HG03520 (cell line): ENCODE measurements around the gene B3GALT5.
"Not testable (repeated sequence)": the region's sequence is repeated elsewhere in the genome, so short reads cannot be mapped to it uniquely, and the experiment has no call there.

ENCODE experiments used
- ATAC-seq: cut with Tn5 transposase; IDR thresholded peaks from one replicate; pipeline ENCODE4 v1.9.1; 2021; ENCODE audit warnings: mild to moderate bottlenecking, moderate library complexity; ENCODE audit not compliant: unreplicated experiment

The B3GALT5 gene

DNA sequence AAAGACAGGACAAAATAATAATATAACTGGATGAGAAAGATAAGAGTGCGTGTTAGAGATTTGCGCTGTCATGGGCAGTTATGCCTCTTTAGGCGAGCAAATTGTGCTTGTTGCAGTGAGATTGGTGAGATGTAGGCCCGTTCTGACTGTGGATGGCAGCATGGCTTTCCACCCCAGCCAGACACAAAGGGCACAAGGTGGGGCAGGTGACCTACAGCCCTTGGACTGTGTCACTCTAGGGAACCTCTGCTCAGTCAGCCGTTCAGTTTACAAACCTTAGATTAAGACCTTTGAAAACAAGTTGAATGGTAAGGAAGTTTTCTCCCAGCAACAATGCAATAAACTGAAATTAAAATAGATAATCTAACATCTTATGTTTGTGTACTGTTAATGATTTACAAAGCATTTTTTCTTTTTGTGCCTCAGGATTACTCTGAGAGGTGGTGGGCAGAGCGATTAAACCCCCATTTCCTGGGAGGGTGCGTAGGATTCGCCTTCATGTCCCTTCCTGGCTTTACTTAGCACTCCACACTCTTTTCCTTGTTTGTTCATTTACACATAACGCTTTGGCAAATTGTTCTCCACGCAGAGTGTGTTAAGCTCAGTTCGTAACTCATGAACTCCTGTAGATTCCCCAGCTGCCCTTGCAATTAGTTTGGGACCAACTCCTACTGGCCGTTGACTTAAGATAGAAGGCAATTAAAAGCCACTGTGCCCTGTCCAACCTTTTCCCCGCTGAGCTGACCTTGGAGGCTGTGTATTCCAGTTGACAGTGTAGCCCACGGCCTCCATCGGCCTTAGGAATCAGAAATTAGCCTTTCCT lies 74.1 kb downstream of the B3GALT5 start:
- ATAC-seq = no peak

DNA sequence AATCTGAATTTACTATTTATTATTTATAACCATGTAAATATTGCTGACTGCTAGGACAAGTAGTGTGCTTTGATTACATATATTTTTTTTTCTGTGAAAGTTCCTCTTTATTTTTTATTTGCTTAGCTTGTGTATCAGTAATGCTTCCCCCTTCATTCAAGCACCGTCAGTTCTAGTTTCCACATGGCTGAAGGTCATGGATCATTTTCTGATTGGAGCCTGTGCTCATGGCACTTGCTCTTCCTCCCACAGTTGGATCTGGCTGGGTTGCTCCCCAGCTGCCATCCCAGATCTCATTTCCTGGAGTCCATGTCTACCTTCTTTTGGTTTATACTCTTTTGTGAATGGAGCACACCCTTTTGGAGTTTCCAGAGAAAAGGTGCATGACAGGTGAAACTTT lies 75.3 kb downstream of the B3GALT5 start:
- ATAC-seq = no peak

DNA sequence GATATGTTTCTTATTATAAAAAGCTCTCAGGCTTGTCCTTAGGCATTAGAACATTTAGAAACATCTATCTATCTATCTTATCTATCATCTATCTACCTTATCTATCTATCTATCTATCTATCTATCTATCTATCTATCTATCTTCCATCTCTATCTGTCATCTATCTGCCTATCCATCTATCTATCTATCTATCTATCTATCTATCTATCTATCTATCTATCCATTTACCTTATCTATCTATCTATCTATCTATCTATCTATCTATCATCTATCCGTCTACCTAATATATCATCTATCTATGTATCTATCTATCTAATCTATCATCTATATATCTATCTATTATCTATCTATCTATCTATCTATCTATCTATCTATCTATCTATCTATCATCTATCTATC lies 77.1 kb downstream of the B3GALT5 start:
- ATAC-seq = not testable (repeated sequence)

DNA sequence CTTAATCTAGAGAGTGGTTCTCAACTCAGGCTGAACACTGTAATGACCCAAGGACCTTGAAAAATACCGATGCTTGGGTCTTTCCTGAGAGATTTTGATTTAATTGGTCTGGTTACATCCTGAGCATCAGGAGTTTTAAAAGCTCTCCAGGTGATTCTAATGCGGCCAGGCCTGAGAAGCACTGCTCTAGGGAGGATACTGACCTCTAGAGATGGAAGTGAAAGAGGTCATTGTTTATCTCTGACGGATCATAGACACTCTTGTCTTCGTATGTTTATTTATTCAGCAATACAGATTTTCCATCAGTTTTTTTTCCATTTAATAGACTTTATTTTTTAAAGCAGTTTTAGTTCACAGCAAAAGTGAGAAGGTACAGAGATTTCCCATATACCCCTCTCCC lies 77.7 kb downstream of the B3GALT5 start:
- no peak for ATAC-seq

DNA sequence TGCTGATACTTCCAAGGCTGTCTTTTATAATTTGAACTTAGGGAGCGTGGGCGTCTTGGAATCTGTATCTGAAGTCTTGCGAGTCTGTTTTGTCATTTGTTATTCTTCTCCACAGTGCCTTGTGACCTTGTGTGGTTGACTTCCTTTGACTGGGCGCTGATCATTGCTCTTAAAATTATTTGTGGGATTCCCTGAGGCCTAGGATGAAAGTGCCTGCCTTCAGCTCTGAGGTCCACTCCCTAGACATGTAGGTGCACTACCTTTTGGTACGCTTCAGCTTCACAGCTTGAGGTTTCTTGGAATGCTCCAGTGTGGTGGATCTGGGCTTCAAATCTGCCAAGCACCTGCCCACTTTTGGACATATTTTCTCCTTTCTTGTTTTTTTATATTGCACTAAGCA lies 82.0 kb downstream of the B3GALT5 start:
- ATAC-seq = no peak

DNA sequence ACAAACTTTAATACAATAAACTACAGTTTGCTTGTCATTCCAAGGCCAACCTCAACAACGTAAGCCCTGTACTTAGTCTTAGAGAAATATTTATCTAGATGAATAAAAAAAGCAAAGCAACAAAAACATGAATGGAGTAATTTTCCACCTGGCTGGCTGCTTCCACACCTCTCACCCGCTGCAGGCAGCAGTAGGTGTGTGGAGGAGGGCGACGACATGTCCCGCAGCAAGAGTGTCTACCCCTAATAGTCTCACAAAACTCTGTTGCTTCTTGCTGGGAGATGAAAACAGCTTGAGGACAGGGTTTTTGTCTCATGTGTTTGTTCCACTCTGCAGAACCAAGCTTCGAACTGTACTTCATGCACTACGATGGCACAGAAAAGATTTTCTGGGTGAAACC lies 83.5 kb downstream of the B3GALT5 start:
- ATAC-seq = no peak

DNA sequence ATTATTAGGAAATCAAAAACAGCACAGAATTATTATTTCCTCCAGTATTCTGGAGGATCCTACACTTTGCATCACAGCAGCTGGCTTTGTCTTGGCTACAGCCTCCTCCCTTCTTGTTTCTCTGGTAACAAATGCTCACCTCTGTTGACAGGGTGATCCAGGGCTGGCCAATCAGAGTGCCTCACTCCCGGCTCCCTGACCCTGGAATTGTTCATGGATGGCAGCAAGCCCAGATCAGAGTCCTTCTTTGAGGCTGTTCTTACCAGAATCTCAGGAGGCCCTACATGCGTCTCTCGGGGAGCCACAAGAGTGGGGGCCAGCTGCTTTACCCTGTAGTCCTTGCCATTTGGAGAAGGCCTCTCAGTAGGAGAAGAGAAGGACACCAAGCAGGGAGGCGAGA lies 83.9 kb downstream of the B3GALT5 start:
- ATAC-seq = no peak

DNA sequence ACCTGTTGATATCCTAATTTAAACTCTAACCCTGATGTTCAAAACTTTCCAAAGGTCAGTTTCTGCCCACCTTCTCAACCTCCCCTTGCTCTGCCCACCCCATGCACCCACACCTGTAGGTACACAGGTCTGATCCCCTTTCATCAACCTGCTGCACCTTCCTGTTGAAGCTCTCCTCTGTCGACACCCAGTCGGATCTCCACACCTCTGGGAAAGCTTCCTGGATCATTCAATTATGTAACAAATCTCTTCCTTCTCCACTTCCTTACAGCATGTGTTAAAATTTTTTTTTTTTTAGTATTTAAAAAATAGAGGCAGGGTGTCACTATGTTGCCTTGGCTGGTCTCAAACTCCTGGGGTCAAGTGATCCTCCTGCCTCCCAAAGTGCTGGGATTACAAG lies 87.6 kb downstream of the B3GALT5 start:
- no peak for ATAC-seq

DNA sequence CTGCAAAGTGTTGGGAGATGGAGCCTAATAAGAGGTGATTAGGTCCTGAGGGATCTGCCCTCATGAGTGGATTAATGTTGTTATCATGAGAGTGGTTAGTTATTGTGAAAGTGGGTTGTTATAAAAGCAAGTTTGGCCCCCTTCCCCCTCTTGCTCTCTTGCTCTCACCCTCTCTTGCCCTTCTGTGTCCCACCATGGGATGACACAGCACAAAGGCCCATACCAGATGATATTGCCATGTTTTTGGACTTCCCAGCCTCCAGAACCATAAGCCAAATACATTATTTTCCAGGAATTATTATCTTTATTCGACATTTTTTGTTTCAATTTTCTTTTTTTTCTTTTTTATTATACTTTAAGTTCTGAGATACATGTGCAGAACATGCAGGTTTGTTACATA lies 90.8 kb downstream of the B3GALT5 start:
- ATAC-seq = no peak

DNA sequence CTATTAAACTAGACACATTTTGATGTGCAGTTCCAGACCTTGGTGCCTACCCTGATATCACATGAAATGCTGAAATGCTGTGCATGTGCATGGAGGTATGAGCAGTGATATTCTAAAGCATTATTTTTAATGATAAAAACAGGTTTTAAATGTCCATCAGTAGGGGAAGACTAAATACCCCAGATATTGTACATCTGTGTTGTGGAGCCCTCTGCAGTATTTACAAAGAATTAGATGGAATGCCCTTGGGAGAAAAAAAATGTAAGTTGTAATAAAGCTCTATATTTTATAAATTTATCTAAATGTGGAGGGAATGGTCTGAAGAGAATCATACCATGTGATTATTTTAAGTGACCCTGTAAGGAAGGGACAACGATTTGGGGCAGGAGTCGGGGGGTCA lies 93.1 kb downstream of the B3GALT5 start:
- no peak for ATAC-seq

DNA sequence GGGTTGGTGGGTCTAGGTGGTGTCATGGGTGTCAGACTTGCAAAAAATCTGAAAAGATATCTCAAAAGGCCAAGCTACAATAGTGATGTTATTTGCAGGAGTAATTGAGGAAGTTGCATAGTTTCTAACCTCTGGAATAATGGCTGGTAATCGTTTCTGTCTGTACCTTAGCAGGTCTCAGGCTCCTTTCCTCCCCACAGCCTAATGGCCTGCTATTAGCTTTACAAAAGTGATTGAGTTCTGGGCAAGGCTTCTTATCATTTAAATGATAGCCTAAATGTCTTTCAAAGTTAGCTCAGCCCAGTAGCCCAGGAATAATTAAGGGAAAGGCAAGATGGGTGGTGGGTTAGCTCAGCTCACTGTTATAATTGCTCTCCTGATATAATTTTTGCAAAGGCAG lies 94.6 kb downstream of the B3GALT5 start:
- ATAC-seq = no peak

DNA sequence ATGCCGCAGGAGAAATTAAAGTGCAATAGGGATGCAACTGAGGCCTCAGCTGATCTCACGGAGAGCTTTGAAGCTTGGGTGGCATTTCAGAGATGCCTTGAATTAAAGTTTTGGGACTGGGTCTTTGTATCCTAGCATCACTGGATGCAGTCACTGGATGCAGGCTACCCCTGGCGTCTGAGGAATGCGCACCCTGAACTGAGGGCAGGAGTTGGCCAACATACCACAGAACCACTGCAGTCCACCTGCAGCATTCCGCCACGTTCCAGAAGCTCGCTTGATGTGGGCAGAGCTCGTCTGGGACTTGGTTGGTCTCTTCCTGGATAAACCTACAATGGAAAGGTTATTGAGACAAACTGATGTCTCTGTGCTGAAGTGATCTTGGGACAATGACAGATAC lies 98.1 kb downstream of the B3GALT5 start:
- ATAC-seq = no peak

DNA sequence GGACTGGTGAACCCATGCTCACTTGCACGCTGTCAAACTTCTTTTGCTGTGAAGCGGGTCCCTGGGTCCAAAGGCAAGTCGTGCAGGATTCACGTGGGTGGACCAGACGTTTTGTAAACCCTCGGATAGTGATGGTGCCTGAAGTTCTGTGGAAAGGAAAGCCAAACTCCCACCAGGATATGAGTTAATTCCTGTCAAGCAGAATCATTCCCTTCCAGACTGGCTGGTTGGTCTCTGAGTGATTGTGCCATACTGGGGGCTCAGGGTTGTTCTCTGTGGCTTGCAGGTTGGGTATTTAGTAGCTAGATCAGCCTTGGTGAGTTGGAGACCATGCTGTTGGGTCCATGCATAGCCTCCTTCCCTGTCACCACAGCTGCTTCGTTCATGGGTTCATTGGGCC lies 99.5 kb downstream of the B3GALT5 start:
- no peak for ATAC-seq

DNA sequence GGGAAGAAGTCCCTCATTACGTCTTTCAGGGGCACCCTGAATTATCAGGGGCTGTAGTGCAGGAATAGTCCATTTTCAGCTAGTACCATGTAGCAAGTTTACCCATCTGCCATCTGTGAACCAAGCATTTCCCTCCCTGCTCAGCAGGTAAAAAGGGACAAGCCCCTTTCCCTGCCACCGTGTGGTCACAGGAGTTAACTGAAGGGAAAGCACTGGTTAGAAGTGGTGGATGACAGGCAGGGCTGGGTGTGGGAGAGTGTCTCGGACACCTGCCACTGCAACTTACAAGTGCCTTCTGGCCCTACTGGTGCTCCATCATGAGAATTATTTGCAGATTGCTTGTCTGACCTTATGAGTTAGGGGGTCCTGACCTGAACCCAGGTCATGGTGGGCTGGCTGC lies 100.2 kb downstream of the B3GALT5 start:
- no peak for ATAC-seq

DNA sequence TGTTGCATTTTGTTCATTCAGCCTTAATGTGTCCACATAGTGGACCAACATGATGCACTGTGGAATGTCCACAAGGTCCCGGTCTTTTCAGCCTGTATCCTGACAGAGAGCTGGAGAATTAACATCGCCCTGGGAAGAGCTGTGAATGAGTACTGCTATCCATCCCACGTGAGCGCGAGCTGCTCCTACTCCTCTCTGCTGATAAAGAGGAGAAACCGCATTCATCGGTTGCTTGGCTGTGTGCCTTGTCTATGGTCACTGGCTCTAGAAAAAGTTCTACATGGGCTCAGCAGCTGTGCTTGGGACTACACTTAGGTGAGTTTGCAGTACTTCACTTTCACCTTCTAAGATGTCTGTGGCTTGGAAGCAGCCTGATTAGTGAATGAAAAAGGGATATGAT lies 101.2 kb downstream of the B3GALT5 start:
- ATAC-seq = no peak

DNA sequence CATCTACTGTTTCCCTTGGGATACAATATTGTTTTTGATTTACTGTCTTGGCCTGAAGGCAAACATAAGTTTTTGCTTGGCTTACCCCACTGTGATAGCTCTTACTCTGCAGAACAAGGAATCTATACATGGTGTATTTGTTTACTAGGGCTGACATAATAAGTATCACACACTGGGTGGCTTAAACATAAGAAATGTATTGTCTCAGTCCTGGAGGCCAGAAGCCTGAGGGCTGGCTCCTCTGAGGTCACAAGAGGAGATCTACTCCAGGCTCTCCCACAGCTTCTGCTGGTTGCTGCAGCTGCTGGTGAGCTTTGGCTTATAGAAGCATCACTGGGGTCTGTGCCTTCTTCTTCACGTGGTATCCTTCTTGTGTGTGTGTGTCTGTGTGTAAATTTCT lies 101.6 kb downstream of the B3GALT5 start:
- ATAC-seq = no peak

DNA sequence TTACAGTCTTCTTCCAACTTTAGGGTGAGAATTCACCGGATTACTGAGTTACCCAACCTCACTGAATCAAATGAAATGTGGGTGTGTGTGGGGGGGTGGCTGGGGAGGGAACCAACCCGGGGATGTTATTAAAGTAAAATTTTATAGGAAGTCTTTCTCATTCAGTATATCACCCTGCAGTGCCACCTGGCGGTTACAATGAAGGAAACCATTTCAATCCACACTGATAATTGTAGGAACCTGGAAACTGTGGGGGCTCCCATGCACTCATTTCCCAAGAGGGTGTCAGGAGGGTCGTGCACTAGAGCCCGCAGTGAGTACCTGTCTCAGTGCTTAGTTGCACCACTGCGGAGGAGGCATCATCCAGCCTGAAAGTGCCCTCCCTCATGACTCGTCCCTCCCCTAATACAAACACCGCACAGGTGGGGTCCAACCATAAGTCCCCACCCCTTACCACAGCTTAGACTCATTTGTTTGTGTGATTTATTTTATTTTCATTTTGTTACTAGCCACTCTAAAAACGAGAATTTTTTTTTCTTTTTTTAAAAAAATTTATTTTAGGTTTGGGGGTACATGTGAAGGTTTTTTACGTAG lies 103.2 kb downstream of the B3GALT5 start:
- ATAC-seq = no peak

DNA sequence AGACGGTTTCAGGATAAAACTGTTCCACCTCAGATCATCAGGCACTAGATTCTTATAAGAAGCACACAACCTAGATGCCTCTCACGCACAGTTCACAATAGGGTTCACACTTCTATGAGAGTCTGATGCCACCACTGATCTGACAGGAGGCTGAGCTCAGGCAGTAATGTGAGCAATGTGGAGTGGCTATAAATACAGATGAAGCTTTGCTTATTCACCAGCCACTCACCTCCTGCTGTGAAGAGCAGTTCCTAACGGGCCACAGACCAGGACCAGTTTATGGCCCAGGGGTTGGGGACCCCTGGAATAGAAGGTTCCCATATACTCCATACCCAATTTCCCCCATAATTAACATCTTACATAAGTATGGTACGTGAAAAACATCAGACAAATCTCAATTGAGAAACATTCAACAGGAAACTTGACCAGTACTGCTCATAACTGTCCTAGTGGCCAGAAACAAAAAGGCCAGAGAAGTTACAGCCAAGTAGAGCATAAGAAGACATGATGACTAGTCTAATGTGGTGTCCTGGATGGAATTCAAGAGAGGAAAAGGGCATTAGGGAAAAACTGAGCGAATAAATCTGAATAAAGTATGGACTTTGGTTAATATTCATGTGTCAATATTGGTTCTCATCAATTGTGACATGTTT lies 107.5 kb downstream of the B3GALT5 start:
- ATAC-seq = no peak

DNA sequence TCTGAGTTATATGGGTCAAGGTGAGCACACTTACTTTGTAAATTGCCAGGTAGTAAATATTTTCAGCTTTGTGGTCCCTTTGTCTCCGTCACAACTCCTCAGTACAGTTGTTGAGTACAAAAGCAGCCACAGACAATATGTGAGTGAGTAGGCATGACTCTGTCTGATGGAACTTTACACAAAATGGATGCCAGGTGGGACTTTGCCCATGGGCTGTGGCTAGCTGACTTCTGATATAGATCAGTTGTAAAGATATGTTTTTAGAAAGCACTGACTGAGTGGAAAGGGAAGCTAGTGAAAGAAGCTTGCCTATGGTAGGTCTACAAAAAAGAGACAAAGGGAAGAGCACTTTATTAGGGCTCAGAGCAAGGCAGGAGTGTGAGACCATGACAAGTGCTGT lies 109.1 kb downstream of the B3GALT5 start:
- no peak for ATAC-seq
